ENCODE data around the gene IGFALS.
"Not testable (repeated sequence)": the region's sequence is repeated elsewhere in the genome, so short reads cannot be mapped to it uniquely, and the experiment has no call there.

IGFALS gene

GRCh38 chr16:1817716-1818115, 24.2 kb upstream of the IGFALS start:
- FAIRE-seq, result no peak

GRCh38 chr16:1817276-1817589, 23.7 kb upstream of the IGFALS start:
- no peak for FAIRE-seq

- FAIRE-seq, result no peak
Measured at GRCh38 chr16:1816396-1817275, 23.1 kb upstream of the IGFALS start.

- no peak for FAIRE-seq
Measured at GRCh38 chr16:1815461-1815860, 22.0 kb upstream of the IGFALS start.

- FAIRE-seq, result no peak
Measured at GRCh38 chr16:1812732-1813163, 19.2 kb upstream of the IGFALS start.

GRCh38 chr16:1810536-1810935, 17.0 kb upstream of the IGFALS start:
- FAIRE-seq, result no peak

- no peak for FAIRE-seq
Measured at GRCh38 chr16:1810106-1810505, 16.6 kb upstream of the IGFALS start.

GRCh38 chr16:1809281-1809801, 15.8 kb upstream of the IGFALS start:
- no peak for FAIRE-seq

- no peak for FAIRE-seq
Measured at GRCh38 chr16:1808691-1809090, 15.2 kb upstream of the IGFALS start.

- FAIRE-seq, result no peak
Measured at GRCh38 chr16:1807626-1808025, 14.1 kb upstream of the IGFALS start.

GRCh38 chr16:1800701-1801100, 7.2 kb upstream of the IGFALS start:
- FAIRE-seq, result no peak

- not testable (repeated sequence) for FAIRE-seq
Measured at GRCh38 chr16:1799263-1799662, 5.8 kb upstream of the IGFALS start.

GRCh38 chr16:1794908-1795666, 1.6 kb upstream of the IGFALS start:
- no peak for FAIRE-seq

- no peak for FAIRE-seq
Measured at GRCh38 chr16:1794221-1794871, 841 bp upstream of the IGFALS start.

- FAIRE-seq, result no peak
Measured at GRCh38 chr16:1792836-1793577, 498 bp downstream of the IGFALS start.

- no peak for FAIRE-seq
Measured at GRCh38 chr16:1791943-1792812, 1.3 kb downstream of the IGFALS start.

GRCh38 chr16:1791256-1791942, 2.1 kb downstream of the IGFALS start:
- no peak for FAIRE-seq

GRCh38 chr16:1790611-1791255, 2.8 kb downstream of the IGFALS start:
- FAIRE-seq, result no peak

GRCh38 chr16:1790261-1790610, 3.3 kb downstream of the IGFALS start:
- no peak for FAIRE-seq

GRCh38 chr16:1789643-1790045, 3.9 kb downstream of the IGFALS start:
- FAIRE-seq, result no peak

- FAIRE-seq, result no peak
Measured at GRCh38 chr16:1788708-1789100, 4.8 kb downstream of the IGFALS start.
